Left kidney (tissue), 2 donors: ENCODE results near the gene TGFBR1. TPM values are rescaled to one million over a fixed set of nuclear protein-coding genes. Genes with fewer than 3 reads are reported as not detected.

Source experiments
- DNase-seq: peaks from one replicate; pipeline ENCODE4 v3.0.0-alpha.2; 2013
- polyA plus RNA-seq: library from polyadenylated mRNA; unstranded; fragments of 120-200 nt; gene quantifications from one replicate; pipeline ENCODE4 v1.2.1, GENCODE V29; 2013; ENCODE audit not compliant: insufficient read length

TGFBR1 gene
- polyA plus RNA-seq, 1 donor = 56.2 TPM

- DNase-seq = no peak
Observed at GRCh38 chr9:99167694-99168093, 62.8 kb downstream of the TGFBR1 start.

GRCh38 chr9:99169086-99169485, 64.2 kb downstream of the TGFBR1 start:
- no peak for DNase-seq

- peak; percentile 42 for DNase-seq
Observed at GRCh38 chr9:99169982-99170761, 65.3 kb downstream of the TGFBR1 start.

- no peak for DNase-seq
Observed at GRCh38 chr9:99171225-99172123, 66.6 kb downstream of the TGFBR1 start.

GRCh38 chr9:99172124-99173091, 67.5 kb downstream of the TGFBR1 start:
- no peak for DNase-seq

GRCh38 chr9:99173570-99174504, 68.9 kb downstream of the TGFBR1 start:
- DNase-seq = no peak

GRCh38 chr9:99176527-99177013, 71.7 kb downstream of the TGFBR1 start:
- DNase-seq = no peak

- no peak for DNase-seq
Observed at GRCh38 chr9:99177576-99178366, 72.9 kb downstream of the TGFBR1 start.

- no peak for DNase-seq
Observed at GRCh38 chr9:99178912-99179872, 74.3 kb downstream of the TGFBR1 start.

GRCh38 chr9:99180199-99180598, 75.3 kb downstream of the TGFBR1 start:
- no peak for DNase-seq

- DNase-seq = no peak
Observed at GRCh38 chr9:99180662-99181061, 75.7 kb downstream of the TGFBR1 start.

GRCh38 chr9:99181206-99181605, 76.3 kb downstream of the TGFBR1 start:
- no peak for DNase-seq

GRCh38 chr9:99181621-99182020, 76.7 kb downstream of the TGFBR1 start:
- no peak for DNase-seq

GRCh38 chr9:99182356-99182755, 77.4 kb downstream of the TGFBR1 start:
- no peak for DNase-seq

GRCh38 chr9:99183616-99184015, 78.7 kb downstream of the TGFBR1 start:
- no peak for DNase-seq

GRCh38 chr9:99184110-99184474, 79.2 kb downstream of the TGFBR1 start:
- no peak for DNase-seq

- DNase-seq = peak; percentile 93
Observed at GRCh38 chr9:99184475-99185347, 79.8 kb downstream of the TGFBR1 start.

- DNase-seq = no peak
Observed at GRCh38 chr9:99185348-99185632, 80.4 kb downstream of the TGFBR1 start.
